Spleen (tissue), 7 donors: ENCODE measurements around the gene HSPA2.

Experiments
- CTCF ChIP-seq, 11 experiments: fragments of 200-600 bp in 7 of 11; fragments of 450-650 bp in 4 of 11; sonication (generic) in 4 of 11; IDR thresholded peaks in 8 of 11; conservative IDR thresholded peaks in 3 of 11; 1 replicate in 7 of 11; 2 replicates in 4 of 11; pipeline versions ENCODE4 v1.4.0 to v1.8.0; 2016 to 2021; ENCODE audit warnings: antibody characterized with exemption in 11 of 11, inconsistent platforms in 4 of 11, mild to moderate bottlenecking in 1 of 11
- POLR2A ChIP-seq, 3 donors: fragments of 450-650 bp; IDR thresholded peaks; one replicate each; pipeline ENCODE4 v1.5.1; 2017; ENCODE audit warnings: antibody characterized with exemption in 3 of 3, mild to moderate bottlenecking in 1 of 3
- POLR2AphosphoS5 ChIP-seq, 3 donors: sonication (generic); formaldehyde crosslinking; IDR thresholded peaks; one replicate each; pipeline ENCODE4 v1.5.1; 2017; ENCODE audit warnings: antibody characterized with exemption in 3 of 3
- donor health status: DM: no; HTN: no; CAD: no; lungs with moderate emphysema.
- donor health status: DM: no; HTN: no; CAD: no.
- donor health status: DM: no; HTN: no; CAD: no.

GRCh38 chr14:64554556-64554955 lies 14.0 kb downstream of the HSPA2 start:
- TF ChIP-seq POLR2AphosphoS5 (IDR thresholded peaks at IDR 0.05) (no peak), POLR2A (IDR thresholded peaks at IDR 0.05) (no peak), CTCF (IDR thresholded peaks at IDR 0.05 in 8 of 11, conservative IDR thresholded peaks at IDR 0.05 in 3 of 11) (no peak)
